NCI-H1417 (cell line): ENCODE measurements around the gene CTDSPL.
"Not testable (repeated sequence)": the region's sequence is repeated elsewhere in the genome, so short reads cannot be mapped to it uniquely, and the experiment has no call there.

Source experiments
- DNase-seq, 3 experiments: peaks; one replicate each; lab custom pipeline; 2025; lab: John Stamatoyannopoulos, UW

Gene CTDSPL

GRCh38 chr3:37988376-37988775 lies 126.7 kb downstream of the CTDSPL start:
- not testable (repeated sequence) for DNase-seq

GRCh38 chr3:37988931-37989525 lies 127.3 kb downstream of the CTDSPL start:
- no peak for DNase-seq

- no peak for DNase-seq
Observed at GRCh38 chr3:37989821-37990480, 128.3 kb downstream of the CTDSPL start.

- peak in 1 of 3 experiments; percentile 1 for DNase-seq
Observed at GRCh38 chr3:37990527-37990926, 128.8 kb downstream of the CTDSPL start, which contains the start of gene VILL. TSS of gene VILL (plus strand) at chr3:37990786. CDS start at chr3:37993673, 2,887 bp downstream.

GRCh38 chr3:37991109-37991508 lies 129.4 kb downstream of the CTDSPL start:
- DNase-seq = no peak

GRCh38 chr3:37991823-37992222 lies 130.1 kb downstream of the CTDSPL start:
- DNase-seq = no peak

GRCh38 chr3:37992271-37993066 lies 130.8 kb downstream of the CTDSPL start:
- no peak for DNase-seq

- DNase-seq = no peak
Observed at GRCh38 chr3:37993067-37993455, 131.4 kb downstream of the CTDSPL start.

- no peak for DNase-seq
Observed at GRCh38 chr3:37993460-37993819, 131.8 kb downstream of the CTDSPL start.

- peak in 2 of 3 experiments; percentile 74 to 78 for DNase-seq
Observed at GRCh38 chr3:37993820-37994638, 132.3 kb downstream of the CTDSPL start.

- DNase-seq = no peak
Observed at GRCh38 chr3:37994639-37994972, 132.9 kb downstream of the CTDSPL start.

GRCh38 chr3:37995652-37996641 lies 134.3 kb downstream of the CTDSPL start:
- DNase-seq = no peak

- peak; percentile 54 to 67 (median 67) for DNase-seq
Observed at GRCh38 chr3:37996785-37997301, 135.2 kb downstream of the CTDSPL start.

GRCh38 chr3:37997342-37997741 lies 135.7 kb downstream of the CTDSPL start:
- DNase-seq = no peak

GRCh38 chr3:37997791-37998370 lies 136.2 kb downstream of the CTDSPL start:
- DNase-seq = no peak

GRCh38 chr3:37999836-38000235 lies 138.2 kb downstream of the CTDSPL start:
- no peak for DNase-seq

- no peak for DNase-seq
Observed at GRCh38 chr3:38000242-38000916, 138.7 kb downstream of the CTDSPL start.

GRCh38 chr3:38000965-38001455 lies 139.3 kb downstream of the CTDSPL start:
- DNase-seq = no peak

- DNase-seq = no peak
Observed at GRCh38 chr3:38001456-38002081, 139.9 kb downstream of the CTDSPL start.
